HG02678 (cell line): ENCODE results near the gene TTC21A.
A peak's percentile ranks its signal among the peaks of the same experiment; 100 is the strongest.

ENCODE experiments used
- ATAC-seq: cut with Tn5 transposase; IDR thresholded peaks from one replicate; pipeline ENCODE4 v1.9.1; 2021; ENCODE audit warnings: mild to moderate bottlenecking, moderate library complexity; ENCODE audit not compliant: unreplicated experiment

The TTC21A gene

DNA sequence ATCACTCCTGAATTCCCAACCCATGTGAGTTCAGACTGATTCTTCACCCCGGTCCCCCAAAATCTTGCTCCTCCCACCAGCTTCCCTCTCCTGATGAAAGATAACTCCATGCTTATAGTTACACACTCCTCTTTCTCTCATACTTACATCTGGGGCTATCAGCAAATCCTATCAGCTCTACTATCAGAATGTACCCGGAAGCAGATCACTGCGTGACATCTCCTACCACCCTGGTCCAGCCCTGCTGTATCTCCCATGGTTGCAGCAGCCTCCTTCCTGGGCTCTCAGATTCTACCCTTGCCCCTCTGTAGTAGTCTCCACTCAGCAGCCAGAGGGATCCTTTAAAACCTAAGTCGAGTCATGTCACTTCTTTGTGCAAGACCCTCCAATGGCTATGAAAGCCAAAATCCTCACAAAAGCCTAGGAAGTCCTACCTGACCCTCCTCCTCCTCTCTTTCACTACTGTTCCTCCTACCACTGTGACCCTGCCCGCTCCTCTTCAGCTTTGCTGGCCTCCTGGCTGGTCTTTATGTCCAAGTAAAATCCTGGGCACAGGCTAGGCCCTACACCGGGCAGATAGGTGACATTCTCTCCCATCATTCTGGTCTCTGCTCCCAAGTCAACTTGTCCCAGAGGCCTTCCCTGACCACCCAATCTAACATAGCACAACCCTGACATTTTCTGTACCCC is 68.7 kb downstream of the TTC21A start:
- ATAC-seq = no peak

DNA sequence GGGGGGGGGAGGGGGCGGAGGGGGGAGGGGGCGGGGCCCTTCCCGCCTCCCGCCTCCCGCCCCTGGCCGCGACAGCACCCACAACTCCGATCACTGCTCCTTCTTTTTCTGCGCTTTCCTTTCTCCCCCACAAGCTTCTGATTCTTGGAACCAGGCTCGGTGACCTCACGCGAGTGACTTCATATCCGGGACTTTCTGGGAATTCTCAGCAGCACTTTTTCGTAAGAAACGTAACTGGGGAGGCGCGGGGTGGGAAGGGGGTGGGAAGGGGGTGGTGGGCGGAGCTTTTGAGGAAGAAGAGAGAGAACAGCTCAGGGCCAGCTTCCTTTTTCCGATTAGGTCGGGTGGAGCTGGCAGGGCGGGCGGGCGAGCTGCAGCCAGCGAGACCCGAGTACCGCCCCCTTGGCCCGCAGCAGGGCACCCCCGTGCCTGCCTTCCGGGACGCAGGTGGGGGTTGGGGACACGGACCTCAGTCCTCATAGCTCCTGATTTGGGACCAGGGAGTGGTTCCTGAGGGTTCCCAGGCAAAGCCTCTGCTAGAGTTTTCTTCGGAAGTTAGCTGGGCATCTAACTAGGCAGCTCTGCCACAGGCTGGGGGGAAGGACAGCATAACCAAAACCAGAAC is 70.3 kb downstream of the TTC21A start:
- ATAC-seq = peak; percentile 45

- ATAC-seq = no peak
These were observed 71.1 kb downstream of the TTC21A start for GRCh38 chr3:39178553-39178952.

DNA sequence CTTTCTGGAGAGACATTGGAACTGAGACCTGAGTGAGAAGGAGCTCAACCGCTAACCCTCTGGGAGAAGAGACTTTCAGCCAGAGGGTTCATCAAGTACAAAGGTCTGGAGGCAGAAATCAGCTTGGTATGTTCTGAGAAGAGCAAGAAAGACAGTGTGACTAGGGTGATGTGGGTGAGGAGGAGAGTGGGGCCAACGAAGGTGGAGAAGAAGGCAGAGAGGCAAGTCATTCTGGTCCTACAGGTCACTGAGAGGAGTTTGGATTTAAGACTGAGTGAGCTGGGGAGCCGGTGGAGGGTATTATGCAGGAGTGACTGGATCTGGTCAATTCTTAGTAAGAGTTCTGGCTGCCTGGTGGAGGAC is 72.7 kb downstream of the TTC21A start:
- ATAC-seq = no peak

- peak; percentile 89 for ATAC-seq
These were observed 73.3 kb downstream of the TTC21A start for GRCh38 chr3:39180546-39181346.

- ATAC-seq = no peak
These were observed 74.2 kb downstream of the TTC21A start for GRCh38 chr3:39181408-39182335.

- no peak for ATAC-seq
These were observed 76.0 kb downstream of the TTC21A start for GRCh38 chr3:39183211-39184080.

- ATAC-seq = no peak
These were observed 76.8 kb downstream of the TTC21A start for GRCh38 chr3:39184081-39184967.

GRCh38 chr3:39184968-39185285 is 77.4 kb downstream of the TTC21A start:
- no peak for ATAC-seq

DNA sequence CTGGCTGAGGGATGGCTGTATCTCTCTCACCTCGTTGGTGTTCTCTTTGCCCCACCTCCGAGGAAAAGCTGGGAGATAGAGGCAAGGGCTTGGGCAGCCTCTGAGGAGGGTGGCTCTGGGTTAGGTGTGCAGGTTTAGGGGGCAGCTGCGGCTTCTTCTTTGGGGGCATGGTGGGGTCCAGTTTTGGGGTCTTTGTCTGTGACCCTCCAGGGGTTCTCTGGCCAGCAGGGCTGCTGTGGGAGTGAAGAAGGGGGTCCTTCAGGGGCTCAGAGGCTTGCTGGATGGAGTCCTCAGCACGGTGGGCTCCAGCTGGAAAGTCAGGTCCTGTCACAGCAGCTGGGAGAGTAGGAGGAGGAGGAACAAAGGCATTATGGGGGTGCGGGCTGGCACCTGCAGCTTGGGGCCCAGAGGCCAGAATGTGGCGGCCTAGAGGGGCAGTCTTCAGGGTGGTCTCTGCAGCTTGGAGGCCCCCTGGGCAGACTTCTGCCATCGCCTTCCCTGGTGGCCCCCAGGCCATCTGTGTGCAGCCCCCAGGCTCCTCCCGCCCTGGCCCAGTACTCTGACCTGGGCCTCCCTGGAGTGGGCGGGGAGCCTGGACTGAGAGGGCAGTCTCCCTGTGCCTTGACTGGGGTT is 78.0 kb downstream of the TTC21A start:
- no peak for ATAC-seq

DNA sequence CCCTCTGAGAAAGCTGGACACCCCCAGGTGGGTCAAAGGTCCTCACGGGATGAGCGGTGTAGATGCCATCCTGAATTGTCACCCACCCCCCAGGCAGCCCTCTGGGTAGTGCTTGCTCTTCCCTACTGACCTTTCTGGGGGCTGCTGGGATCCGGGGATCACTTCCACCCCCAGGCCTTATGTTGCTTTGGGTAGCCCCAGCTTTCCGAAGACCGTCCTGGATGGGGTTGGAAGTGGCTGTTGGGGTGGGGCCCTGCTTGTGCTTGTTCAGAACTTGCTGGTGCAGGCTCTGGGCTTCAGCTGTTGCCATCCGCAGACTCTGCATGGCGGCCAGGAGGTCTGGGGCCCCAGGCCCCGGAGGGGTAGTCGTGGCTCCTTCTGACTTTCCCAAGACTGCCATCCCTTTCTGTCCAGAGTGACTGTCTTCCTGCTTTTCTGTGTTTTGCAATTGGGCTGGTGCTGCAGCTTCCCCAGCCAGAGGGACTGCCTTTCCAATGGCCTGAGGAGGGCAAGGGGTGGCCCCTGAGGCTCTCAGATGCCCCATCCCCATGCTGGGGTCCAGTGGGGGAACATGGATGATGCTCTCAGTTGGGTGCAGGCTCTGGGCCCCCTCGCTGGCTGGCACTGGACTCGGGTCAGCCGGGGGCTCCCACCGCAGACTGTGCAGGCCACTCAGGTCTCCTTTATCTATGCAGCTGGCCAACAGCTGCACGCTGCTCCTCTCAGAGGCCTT is 78.6 kb downstream of the TTC21A start:
- no peak for ATAC-seq

DNA sequence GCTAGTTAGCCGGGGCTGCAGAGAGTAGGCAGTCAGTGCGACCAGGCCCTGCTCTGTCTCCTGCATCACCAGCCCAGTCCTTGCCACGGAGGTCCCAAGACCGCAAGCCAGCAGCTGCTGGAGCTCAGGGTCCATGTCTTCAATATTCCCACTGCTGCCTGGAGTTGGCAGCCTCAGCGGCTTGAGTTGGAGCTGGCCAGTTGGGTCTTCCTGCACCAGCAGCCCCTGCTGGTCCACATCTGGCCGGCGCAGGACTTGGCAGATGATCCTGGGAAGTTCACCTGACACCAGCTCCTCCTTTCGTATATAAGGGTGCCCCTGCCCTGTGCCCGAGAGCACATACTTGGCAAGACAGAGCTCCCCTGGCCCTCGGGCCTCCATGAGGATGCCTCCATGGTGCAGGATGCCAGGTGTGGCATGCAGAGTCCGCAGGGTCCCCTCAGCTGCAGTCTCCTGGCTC is 79.2 kb downstream of the TTC21A start:
- ATAC-seq = no peak

GRCh38 chr3:39187372-39188155 is 80.1 kb downstream of the TTC21A start:
- no peak for ATAC-seq
